KOPT-K1 (cell line): Measurements from ENCODE around the gene PSMD13.
A peak's percentile ranks its signal among the peaks of the same experiment; 100 is the strongest.
"Not testable (repeated sequence)": the region's sequence is repeated elsewhere in the genome, so short reads cannot be mapped to it uniquely, and the experiment has no call there.

ENCODE experiments used
- H3K27ac ChIP-seq: fragments of 200-600 bp; sonication (generic); 2 replicates; pipeline ENCODE4 v1.5.1; 2016; ENCODE audit warnings: antibody characterized with exemption, mild to moderate bottlenecking, low read depth, low read length; ENCODE audit not compliant: poor library complexity, severe bottlenecking
- H3K36me3 ChIP-seq: fragments of 200-600 bp; sonication (generic); 2 replicates; pipeline ENCODE4 v1.5.1; 2017; ENCODE audit warnings: antibody characterized with exemption, mild to moderate bottlenecking, low read length, moderate library complexity; ENCODE audit not compliant: insufficient read depth
- H3K9me3 ChIP-seq: fragments of 200-600 bp; sonication (generic); 2 replicates; pipeline ENCODE4 v1.5.1; 2017; ENCODE audit warnings: antibody characterized with exemption, low read length, mild to moderate bottlenecking; ENCODE audit not compliant: insufficient read depth, poor library complexity, severe bottlenecking

Gene PSMD13

GRCh38 chr11:209275-210121, 27.3 kb upstream of the PSMD13 start:
- H3K9me3 ChIP-seq: no peaks in the 10 kb centered on the region
- peak overlapping the region; percentile 97 for H3K27ac ChIP-seq
- H3K36me3 ChIP-seq: peaks cover 64% of the 10 kb centered on the region

- Histone ChIP-seq H3K27ac (peak overlapping the region; percentile 97), H3K36me3 (peaks cover 64% of the 10 kb centered on the region), H3K9me3 (no peaks in the 10 kb centered on the region)
Observed at GRCh38 chr11:210122-210802, 26.5 kb upstream of the PSMD13 start.

GRCh38 chr11:210803-211180, 26.0 kb upstream of the PSMD13 start:
- Histone ChIP-seq H3K27ac (no peak overlapping the region), H3K36me3 (peaks cover 65% of the 10 kb centered on the region), H3K9me3 (no peaks in the 10 kb centered on the region)

- Histone ChIP-seq H3K36me3 (peaks cover 70% of the 10 kb centered on the region), H3K9me3 (no peaks in the 10 kb centered on the region), H3K27ac (no peak overlapping the region)
Observed at GRCh38 chr11:211295-211694, 25.5 kb upstream of the PSMD13 start.

GRCh38 chr11:211741-212140, 25.0 kb upstream of the PSMD13 start:
- Histone ChIP-seq H3K27ac (no peak overlapping the region), H3K9me3 (no peaks in the 10 kb centered on the region), H3K36me3 (peaks cover 74% of the 10 kb centered on the region)

- Histone ChIP-seq H3K36me3 (peaks cover 74% of the 10 kb centered on the region), H3K27ac (no peak overlapping the region), H3K9me3 (no peaks in the 10 kb centered on the region)
Observed at GRCh38 chr11:212150-213100, 24.4 kb upstream of the PSMD13 start.

GRCh38 chr11:213111-213510, 23.7 kb upstream of the PSMD13 start:
- H3K9me3 ChIP-seq: no peaks in the 10 kb centered on the region
- peak overlapping the region; percentile 4 for H3K27ac ChIP-seq
- peaks cover 74% of the 10 kb centered on the region for H3K36me3 ChIP-seq

- H3K27ac ChIP-seq: no peak overlapping the region
- no peaks in the 10 kb centered on the region for H3K9me3 ChIP-seq
- peaks cover 74% of the 10 kb centered on the region for H3K36me3 ChIP-seq
Observed at GRCh38 chr11:214083-214482, 22.7 kb upstream of the PSMD13 start.

- Histone ChIP-seq H3K9me3 (no peaks in the 10 kb centered on the region), H3K27ac (no peak overlapping the region), H3K36me3 (peaks cover 62% of the 10 kb centered on the region)
Observed at GRCh38 chr11:215581-216037, 21.2 kb upstream of the PSMD13 start.

GRCh38 chr11:216081-216974, 20.4 kb upstream of the PSMD13 start:
- peaks cover 54% of the 10 kb centered on the region for H3K36me3 ChIP-seq
- no peak overlapping the region for H3K27ac ChIP-seq
- no peaks in the 10 kb centered on the region for H3K9me3 ChIP-seq

- Histone ChIP-seq H3K9me3 (no peaks in the 10 kb centered on the region), H3K36me3 (peaks cover 41% of the 10 kb centered on the region), H3K27ac (no peak overlapping the region)
Observed at GRCh38 chr11:217704-218103, 19.1 kb upstream of the PSMD13 start.

- H3K27ac ChIP-seq: no peak overlapping the region
- H3K36me3 ChIP-seq: peaks cover 28% of the 10 kb centered on the region
- no peaks in the 10 kb centered on the region for H3K9me3 ChIP-seq
Observed at GRCh38 chr11:218815-219593, 17.8 kb upstream of the PSMD13 start.

GRCh38 chr11:220641-221215, 16.0 kb upstream of the PSMD13 start:
- H3K9me3 ChIP-seq, H3K27ac ChIP-seq: not testable (repeated sequence)
- H3K36me3 ChIP-seq: peaks cover 10% of the 10 kb centered on the region
